ENCODE measurements around the gene SPTBN1. TPM values are rescaled to one million over a fixed set of nuclear protein-coding genes. Genes with fewer than 3 reads are reported as not detected.

The SPTBN1 gene
- total and polyA plus RNA-seq, 9 of the 15 experiments (the other 6 are each of a cell fraction or from before 2014, with no cell fraction given): 8.9 to 66.8 (median 31.4) TPM

GRCh38 chr2:54429811-54430551 lies 26.1 kb upstream of the SPTBN1 start (continued):
- TF ChIP-seq AFF1 (IDR thresholded peaks at IDR 0.05; ENCODE audit: low read depth in 1 of 2, partially characterized antibody in 2 of 2) (no peak), MYNN (IDR thresholded peaks at IDR 0.05) (no peak), MYNN (CRISPR knock-in tag; IDR thresholded peaks at IDR 0.05) (no peak)

GRCh38 chr2:54430649-54431048 lies 25.5 kb upstream of the SPTBN1 start:
- peak overlapping the region; percentile 74; the same call in 1 of the 2 replicates for H2AFZ ChIP-seq (ENCODE audit: low read depth, low read length)
- H3K36me3 ChIP-seq (ENCODE audit: control insufficient read depth, insufficient read depth, low read length): no peaks in the 10 kb centered on the region
- no peaks in the 10 kb centered on the region for H3K79me2 ChIP-seq (ENCODE audit: control insufficient read depth, insufficient read depth, low read length)
- FAIRE-seq (no peak), DNase-seq (ENCODE audit: extremely low read depth in 1 of 4, low spot score in 3 of 4) (no peak), ATAC-seq (no peak)
- H3K4me2 ChIP-seq (ENCODE audit: insufficient read depth, low read length): no peak overlapping the region
- H3K9ac ChIP-seq (ENCODE audit: insufficient read depth in 1 of 2, low read depth in 2 of 2, low read length in 2 of 2): no peak overlapping the region
- intact Hi-C loops (cut with micrococcal nuclease): no loop called here
- TF ChIP-seq CGGBP1 (CRISPR knock-in tag; IDR thresholded peaks at IDR 0.05) (no peak), MIER1 (IDR thresholded peaks at IDR 0.05; ENCODE audit: low read depth) (no peak), EZH2 (IDR thresholded peaks at IDR 0.05; ENCODE audit: borderline replicate concordance, low read depth, low read length) (no peak), ZBTB34 (CRISPR knock-in tag; IDR thresholded peaks at IDR 0.05) (no peak), POU5F1 (IDR thresholded peaks at IDR 0.05; ENCODE audit: borderline replicate concordance, low read depth, low read length, partially characterized antibody) (no peak)
- no peaks in the 10 kb centered on the region for H4K20me1 ChIP-seq (replicated peaks; ENCODE audit: control insufficient read depth, insufficient read depth, low read length)
- 29% methylated on average over 5 of the region's 5 CpGs for WGBS (ENCODE audit: insufficient coverage, low coverage, missing lambda C conversion rate)
- H3K27ac ChIP-seq (ENCODE audit: extremely low read depth, low read depth, low read length): no peak overlapping the region
- no peak overlapping the region for H3K4me3 ChIP-seq
- no peaks in the 10 kb centered on the region for H3K9me1 ChIP-seq (ENCODE audit: control insufficient read depth, insufficient read depth, low read length)
- ChIA-PET POLR2A (no interaction called here), CTCF (ENCODE audit: low intra/inter-chr PET ratio) (no interaction called here)
- H3K27me3 ChIP-seq (ENCODE audit: control insufficient read depth in 2 of 2, insufficient read depth in 2 of 2, low read length in 2 of 2): peaks cover 3 to 19% of the 10 kb centered on the region in 2 experiments; a peak in 4 of 5 replicates
- no TSS peak for BruUV-seq (replicated peaks)
- H3K9me3 ChIP-seq (replicated peaks; ENCODE audit: control insufficient read depth, insufficient read depth, low read depth, low read length): no peaks in the 10 kb centered on the region; the same call in 1 of the 2 replicates
- H3K4me1 ChIP-seq (replicated peaks in 1 of 2; ENCODE audit: control insufficient read depth in 2 of 2, insufficient read depth in 2 of 2, low read length in 2 of 2): no peaks in the 10 kb centered on the region; a peak in 1 of 5 replicates
- in situ Hi-C loops (cut with MboI): no loop called here

All from K562 (cell line).